Measurements from ENCODE around the gene DMD.

The DMD gene

DNA sequence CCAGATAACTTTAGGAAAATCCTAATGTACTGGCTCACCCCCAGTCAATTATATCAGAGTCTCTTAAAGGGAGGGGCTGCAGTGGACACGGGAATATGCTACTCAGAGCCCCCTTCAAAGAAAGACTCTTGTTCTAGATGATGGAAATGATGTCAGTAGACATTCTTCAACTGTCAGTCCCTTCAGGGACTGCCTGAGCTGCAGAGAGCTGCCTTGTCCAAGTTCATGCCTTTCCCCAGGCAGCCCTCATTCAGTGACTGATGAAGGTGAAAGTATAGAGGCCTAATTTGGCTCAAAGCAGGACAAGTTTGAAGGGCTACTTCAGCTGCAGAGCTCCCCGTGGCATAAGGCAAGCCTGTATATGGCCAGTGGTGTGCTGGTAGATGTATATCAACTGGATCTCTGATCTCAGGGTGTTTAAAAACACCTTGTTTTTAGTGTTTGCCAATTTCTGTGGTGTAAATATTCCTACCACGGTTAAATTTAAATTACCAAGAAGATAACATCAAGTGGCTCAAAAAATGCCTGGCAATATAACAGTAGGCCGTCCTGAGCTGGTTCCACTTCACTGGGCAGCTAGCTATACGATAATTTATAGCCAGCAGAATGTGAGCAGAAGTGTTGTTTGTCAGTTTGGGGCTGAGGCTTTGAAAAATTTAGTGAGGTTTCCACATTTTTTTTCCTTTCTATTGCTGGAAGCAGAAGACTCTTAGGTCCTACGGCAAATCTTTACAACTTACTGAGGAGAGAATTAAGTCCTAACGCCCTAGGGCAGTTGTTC, 1390.7 kb downstream of the DMD start:
- DNase-seq = no peak

DNA sequence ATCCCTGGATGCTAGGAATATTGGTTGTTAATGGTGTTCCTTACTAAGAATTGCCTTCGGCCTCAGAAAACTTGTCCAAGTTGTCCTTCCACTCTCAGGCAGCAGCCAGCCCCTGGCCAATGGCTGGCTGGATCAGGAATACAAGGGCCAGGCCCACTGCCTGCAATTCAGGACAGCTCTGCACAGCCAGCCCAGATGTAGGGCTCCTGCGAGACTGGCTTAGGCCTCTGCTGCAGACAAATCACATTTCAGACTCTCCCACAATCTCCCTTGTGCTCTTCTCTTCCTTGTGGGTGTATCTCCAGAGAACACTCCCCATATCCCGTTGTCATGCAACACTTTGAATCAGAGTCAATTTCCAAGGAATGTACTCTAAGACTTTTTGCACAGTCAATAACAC, 1391.9 kb downstream of the DMD start:
- no peak for DNase-seq

DNA sequence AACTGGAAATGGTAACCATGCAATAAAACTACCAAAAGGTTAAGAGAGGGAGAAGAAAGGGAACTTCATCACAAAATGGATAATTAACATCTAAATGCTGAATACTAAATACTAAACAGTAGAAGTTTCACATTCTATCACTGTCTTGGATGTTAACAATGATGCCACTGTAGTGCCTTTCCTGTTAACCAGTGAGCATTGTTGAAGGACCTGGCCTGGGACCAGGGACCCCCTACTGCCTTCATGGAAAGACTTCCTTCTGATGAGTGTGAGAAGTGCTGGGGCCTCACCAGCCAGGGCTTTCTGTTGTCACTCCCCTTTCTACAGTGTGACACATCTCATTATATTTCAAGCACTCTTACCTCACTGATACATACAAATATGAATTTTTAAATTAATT, 1400.2 kb downstream of the DMD start:
- DNase-seq = no peak

DNA sequence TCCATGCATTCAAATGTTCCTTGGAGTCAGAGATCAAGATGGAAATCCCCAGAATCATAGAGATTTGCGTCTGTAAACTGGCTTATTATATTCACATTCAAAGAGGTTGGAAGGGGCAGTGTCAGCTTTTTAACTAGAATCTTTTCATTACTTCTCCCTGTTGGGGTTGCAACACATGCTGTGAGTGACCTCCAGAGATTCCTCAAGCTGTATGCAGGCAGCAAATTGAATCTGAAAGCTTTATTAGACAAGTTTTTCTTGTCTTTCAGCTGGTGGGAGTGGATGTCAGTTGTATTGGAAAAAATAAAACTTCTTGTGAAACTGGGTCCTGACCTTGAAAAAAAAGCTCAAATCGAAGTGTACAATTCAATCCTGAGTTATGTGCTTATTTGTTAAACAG, 1403.0 kb downstream of the DMD start:
- DNase-seq = no peak

DNA sequence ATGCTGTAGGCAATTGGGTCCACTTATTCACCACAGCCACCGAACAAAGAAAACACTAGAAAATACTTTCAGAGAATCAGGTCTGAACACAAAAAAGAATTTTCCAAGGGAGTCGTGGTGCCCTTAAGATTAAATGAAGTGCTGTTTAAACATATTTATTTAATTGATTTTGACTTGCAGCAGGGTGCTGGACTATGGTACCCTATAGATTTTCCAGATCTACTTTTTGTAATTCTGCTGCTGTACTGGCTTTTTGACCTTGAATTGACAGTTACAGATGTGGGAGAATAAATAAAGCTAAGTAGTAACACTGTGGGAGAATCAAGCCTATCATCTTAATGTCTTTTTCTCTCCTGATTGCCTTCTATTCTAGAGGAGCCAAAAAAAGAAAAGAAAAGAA, 1404.2 kb downstream of the DMD start:
- no peak for DNase-seq

DNA sequence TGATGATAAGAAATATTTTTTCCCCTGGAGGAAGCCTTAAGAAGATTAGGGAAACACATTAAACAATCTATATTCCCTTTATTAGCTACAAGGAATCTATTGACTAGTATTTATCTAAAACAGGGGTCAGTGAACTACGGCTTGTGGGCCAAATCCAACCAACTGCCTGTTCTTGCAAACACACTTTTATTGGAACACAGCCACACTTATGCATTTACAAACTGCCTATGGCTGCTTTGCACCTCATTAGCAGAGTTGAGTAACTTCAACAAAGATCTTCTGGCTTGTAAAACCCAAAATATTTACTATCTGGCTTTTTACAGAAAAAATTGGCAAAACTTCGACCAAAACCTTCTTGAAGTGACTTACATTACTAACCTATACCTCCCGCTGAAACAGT, 1405.6 kb downstream of the DMD start:
- DNase-seq = no peak

DNA sequence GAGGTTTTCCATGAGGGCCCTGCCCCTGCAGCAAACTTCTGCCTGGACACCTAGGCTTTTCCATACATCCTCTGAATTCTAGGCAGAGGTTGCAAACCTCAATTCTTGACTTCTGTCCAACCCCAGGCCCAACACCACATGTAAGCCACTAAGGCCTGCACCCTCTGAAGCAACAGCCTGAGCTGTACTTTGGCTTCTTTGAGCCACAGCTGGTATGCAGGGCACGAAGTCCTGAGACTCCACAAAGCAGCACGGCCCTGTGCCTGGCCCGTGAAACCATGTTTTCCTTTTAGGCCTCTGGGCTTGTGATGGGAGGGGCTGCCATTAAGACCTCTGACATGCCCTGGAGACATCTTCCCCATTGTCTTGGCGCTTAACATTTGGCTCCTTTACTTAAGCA, 1411.1 kb downstream of the DMD start:
- DNase-seq = no peak

DNA sequence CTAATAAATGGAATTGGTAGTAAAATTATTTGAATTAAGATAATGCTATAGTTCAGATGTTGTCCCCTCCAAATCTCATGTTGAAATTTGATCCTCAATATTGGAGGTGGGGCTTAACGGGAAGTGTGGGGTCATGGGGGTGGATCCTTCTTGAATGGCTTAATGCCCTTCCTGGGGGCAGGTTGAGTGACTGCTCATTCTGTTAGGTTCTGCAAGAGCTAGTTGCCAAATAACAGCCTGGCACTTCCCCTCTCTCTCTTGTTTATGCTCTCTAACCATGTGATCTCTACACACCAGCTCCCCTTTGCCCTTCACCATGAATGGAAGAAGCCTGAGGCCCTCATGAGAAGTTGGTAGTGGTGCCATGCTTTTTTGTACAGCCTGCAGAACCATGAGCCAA, 1414.7 kb downstream of the DMD start:
- no peak for DNase-seq

DNA sequence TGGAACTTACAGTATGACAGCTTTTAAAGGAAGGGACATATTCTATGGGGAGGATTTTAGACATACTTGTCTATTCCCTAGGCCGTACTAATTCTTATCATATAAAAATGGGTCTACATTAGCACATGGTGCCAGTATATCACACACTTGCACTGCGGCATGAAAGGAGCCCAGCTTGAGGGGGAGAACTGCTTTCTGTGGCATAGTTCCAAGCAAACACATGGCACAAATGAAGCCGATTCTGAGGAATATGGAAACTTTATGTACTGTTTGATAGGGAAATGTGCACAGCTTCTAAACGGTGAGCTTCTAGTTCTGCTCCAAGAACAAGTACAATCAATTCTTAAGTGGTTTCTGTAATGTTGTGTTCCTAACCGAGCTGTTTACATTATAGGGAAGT, 1463.9 kb downstream of the DMD start:
- DNase-seq = no peak

DNA sequence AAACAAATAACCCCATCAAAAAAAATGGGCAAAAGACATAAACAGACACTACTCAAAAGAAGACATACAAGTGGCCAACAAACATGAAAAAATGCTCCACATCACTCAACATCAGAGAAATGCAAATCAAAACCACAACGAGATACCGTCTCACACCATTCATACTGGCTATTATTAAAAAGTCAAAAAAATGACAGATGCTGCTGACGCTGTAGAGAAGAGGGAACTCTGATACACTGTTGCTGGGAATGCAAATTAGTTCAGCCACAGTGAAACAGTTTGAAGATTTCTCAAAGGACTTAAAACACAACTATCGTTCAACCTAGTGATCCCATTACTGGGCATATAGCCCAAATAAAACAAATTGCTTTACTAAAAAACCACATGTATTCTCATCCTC, 1468.3 kb downstream of the DMD start:
- DNase-seq = no peak

DNA sequence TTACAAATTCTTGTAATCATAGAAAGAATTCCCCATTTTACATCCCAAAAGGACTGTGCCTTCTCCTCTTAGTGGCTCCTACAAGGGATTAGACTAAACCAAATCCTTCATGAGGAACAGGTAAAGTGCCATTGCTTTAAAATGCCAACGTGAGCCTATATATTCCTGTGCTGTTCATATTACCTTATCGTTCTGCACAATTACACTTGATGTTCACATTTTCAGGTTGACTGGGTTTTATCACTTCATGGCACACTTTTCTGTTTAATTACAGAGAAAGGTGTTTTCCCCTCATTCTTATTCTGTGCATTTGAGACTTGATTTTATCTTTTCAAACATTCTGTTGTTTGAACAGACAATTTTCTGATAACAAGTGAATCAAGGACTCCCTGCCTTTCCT, 1493.9 kb downstream of the DMD start:
- no peak for DNase-seq

DNA sequence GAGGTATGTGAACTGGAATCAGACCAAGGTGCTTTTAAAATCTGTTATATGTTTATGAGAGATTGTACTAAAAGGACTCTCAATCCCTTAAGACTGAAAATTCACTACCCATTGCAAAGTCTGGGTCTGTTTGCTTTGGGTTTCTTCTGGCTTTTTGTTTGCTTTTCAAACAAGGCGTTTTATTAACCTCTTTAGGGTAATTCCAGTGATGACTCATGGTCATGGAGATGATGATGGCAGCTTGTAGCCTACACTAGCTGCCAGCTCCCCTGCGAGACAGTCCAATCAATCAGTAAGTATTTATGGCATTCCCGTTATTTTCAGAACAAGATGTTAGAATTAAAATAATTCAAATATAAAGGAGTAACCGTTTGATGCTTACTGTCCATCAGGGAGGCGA, 1495.7 kb downstream of the DMD start:
- no peak for DNase-seq

DNA sequence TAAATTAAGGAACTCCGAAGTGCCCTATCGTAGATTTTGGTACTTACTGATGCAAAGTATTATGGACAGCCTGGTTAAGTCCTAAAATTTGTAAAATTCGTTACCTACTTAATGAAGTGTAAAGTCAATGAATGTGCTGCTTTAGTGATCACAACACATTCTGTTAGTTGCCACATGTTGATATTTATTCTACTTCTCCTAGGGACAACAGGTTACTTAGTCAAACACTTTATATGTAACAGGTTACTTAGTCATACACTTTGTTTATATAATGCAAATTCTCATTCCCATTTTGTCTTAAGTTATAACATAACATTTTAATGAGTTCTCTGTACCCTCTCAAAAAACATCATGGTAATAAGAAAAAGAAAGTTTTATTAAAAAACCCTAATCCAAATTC, 1496.6 kb downstream of the DMD start:
- DNase-seq = no peak

DNA sequence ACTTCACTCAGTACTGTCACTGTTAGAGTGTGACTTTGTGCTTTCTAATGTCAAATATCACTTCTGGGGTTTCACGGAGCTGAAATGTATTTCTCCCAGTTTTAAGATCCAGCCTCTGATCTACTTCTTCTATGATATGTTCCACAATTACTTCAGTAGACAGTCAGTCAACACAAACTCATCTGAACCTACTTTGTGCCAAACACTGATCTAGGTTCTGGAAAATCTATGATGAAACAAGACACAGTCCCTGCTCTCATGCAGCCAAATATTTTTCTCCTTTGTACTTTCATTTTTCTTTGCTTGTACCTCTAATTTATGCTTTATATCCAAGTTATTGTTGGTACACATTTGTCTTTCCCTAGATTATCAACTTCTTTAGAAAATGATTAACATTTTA, 1498.2 kb downstream of the DMD start:
- no peak for DNase-seq

DNA sequence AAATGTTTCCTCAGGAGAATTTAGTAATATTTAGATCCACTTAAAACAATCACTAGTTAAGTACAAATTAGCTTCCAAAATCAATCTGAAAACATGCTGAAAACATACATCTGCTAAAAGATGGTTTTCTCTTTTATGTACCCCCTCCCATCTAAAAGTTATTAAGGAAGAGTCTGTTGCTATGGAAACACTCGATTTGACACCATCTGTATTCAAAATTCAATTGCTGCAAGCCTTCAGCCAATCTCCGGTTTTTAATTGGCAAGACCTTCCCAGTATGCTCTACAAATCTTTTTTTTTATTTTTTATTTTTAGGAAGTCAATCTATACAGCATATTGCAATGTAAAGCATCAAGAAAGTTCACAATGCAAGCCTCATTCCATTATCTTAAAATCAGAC, 1500.2 kb downstream of the DMD start:
- DNase-seq = no peak

DNA sequence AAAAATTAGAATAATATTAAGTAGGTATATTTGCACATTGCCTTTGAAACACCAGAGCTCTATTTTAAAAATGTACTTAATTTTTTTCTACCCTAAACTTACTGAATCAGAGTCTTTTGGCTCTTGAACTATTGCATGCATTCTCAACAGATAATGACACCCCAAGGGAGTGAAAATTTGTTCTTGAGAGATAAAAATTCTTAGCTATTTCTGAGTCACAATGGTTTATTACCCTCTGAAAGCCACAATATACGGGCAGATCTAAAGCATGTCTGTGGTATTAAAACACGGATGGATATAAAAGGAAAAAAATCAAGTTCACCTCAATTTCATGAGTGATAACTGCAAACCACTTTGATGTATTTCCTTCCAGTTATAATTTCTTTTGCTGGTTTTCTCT, 1503.2 kb downstream of the DMD start:
- no peak for DNase-seq

DNA sequence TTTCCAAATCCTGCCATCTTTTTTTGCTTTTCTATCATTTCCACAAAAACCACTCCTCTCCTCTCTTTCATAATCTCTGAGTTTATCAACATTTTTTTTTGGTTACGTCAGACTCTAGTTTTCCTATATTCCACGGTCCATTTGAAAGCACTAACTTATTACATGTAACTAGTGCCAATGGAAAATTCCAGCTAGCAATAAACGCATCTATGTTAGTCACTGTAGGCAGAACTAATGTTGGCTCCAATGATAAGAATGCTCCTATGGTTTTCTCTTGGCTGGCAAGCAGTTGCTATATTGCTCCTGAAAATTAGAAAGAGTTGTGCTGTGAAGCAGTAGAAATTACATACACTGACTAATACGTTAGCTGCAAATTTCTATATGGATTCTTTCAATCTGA, 1504.9 kb downstream of the DMD start:
- no peak for DNase-seq

DNA sequence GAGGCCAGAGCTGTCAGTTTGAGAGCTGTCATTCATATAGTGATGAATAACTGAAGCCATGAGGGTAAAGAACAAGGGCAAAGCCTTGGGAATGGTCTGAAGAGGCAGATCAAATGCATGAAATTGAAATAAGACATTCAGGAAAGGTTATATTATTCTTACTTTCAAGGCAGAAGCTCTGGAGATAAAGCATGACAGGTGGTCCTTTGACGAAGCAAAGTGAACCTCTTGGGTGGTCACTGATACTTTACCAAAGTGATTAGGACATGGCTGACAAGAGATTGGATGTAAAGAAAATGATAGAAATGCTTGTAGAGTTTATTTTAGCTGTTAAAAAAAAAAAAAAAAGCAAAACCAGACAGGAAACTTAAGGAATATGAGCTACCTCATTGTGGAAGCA, 1505.5 kb downstream of the DMD start:
- DNase-seq = no peak

DNA sequence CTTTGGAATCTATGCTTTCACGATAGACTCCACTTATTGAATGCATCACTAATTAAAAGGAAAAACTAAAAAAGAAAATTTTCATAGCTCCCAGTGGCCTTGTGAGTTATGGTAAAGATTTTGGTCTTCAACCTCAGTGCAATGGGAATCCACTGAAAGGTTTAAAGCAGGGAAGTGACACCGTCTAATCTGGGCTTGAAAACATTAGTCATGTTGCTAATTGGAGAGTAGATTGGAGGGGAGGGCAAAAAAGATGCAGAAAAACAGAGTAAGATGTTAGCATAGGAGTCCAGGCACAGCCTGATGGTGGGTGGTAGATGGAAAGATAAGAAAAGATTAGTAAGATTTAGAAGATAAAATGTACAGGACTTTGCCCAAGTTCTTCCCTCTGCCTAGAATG, 1506.4 kb downstream of the DMD start:
- DNase-seq = no peak

DNA sequence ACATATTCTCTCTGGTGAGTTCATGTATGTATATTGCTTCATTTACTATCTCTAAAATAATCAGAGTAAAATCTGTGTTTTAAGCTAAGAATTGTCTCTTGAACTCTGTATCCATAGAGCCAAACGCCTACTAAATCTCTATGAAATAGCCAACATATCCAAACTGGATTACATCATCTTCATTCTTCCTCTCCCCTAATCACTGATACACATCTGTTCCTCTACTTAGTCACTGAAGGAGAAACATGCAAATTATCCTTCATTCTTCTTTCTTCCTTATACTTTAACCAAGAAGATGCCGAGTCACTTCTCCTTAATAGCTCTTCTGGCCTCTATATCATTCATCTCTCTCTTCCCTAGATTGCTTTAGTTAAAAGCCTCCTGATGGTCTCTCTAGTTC, 1509.1 kb downstream of the DMD start:
- no peak for DNase-seq

DNA sequence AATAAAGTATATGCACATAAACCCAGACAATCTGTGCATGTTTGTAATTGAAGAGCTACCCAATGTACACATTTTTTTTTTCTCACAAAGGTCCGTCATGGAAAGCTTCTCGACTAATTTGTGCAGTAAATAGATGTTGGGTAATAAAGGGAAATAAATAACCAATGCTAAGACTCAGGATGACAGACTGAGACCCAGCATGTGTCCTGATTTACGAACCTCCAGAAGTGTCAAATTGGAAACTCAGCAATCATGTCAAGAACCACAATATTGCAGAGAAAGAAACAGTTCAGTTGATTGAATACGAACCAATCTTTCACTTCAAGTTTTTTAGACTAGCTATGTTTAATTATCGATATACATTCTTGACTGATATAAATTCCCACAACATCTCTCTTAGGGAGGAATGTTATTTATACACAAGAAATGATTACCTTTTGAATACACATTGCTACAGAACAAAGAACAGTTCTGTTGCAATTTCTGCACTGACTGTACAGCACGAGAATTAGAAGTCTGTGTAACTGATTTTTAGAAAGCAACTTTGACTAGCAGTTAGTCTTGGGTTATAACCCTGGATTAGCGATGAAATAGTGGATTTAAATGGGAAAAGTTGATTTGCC, 1513.9 kb downstream of the DMD start:
- DNase-seq = no peak

DNA sequence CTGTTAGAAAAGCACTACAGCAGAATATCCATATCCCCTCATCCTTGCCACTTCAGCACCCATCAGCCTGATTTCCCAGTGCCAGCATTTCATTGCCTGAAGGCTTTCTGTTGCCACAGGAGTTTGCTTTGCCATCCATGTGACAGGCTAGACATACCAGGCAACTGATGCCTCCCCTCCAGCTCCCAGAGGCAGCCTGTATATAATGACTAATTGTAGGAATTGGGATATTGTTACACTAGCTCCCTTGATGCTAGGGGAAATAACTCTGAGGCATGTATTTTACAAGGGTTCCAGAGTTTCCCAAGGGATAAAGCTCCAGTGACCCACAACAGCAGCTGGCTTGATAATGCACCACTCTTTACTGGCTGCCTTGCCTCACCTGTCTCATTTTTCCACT, 1531.5 kb downstream of the DMD start:
- DNase-seq = no peak

DNA sequence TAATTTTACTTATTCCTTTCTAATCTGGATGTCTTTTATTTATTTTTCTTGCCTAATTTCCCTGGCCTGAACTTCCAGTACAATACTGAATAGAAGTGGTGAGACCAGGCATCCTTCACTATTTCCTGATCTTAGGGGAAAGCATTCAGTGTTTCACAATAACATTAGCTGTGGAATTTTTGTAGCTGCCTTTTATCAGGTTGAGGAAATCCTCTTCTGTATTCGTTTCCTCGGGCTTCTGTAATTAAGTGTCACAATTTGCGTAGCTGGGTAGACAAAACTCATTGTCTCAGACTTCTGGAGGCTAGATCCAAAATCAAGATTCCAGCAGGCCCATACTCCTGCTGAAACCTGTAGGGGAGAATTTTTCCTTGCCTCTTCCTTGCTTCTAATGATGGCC, 1541.1 kb downstream of the DMD start:
- DNase-seq = no peak

DNA sequence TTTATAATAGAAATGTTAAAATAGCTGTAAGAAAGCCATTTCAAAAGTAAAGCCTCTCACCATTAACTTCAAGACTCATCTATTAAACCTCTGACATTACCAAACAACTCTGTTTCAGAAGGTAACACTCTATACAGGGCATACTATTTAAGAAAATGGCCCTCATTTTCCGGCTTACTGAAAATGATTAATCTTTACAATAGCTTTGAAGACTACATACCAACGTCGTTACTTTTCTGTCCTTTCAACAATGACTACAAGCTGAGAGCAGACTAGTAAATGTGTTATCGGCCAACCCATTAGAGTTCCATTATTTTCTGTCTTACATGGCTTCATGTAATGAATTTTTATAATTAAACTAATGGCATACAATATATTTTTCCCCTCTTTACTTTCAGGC, 1545.9 kb downstream of the DMD start:
- DNase-seq = no peak

DNA sequence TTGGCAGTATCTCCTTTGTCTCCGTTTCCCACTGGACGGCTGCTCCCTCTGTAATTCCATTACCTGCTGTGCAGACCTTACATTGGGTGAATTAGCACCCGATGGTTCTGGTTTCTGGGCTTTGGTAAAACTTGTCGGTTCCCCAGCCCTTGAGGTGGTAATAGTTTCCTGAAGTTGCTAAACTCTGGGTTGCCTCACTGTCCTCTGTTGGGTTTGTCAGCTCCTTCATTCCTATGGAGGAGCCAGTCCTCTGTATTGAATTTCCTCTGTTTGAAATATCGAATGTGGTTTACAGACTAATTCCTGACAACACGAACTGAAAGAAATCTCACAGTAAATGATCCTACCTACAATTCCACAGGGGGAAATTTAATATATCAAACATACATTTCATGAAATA, 1548.2 kb downstream of the DMD start:
- no peak for DNase-seq

Data from NK-92 treated with Interleukin-12 subunit alpha and Interleukin-12 subunit beta, amount 100 ng/mL, for 24 hours (cell line).